Mammary epithelial cell (primary cell): ENCODE measurements around the gene MRPS24.
"Not testable (repeated sequence)": the region's sequence is repeated elsewhere in the genome, so short reads cannot be mapped to it uniquely, and the experiment has no call there.

Experiments
- EZH2 ChIP-seq: IDR thresholded peaks from 2 replicates; pipeline ENCODE4 v1.6.1; 2012; ENCODE audit warnings: low read length, inconsistent platforms, borderline replicate concordance
- TF ChIP-seq, protein P1 (sequence below), 2 donors: IDR thresholded peaks in 1 of 2; conservative IDR thresholded peaks in 1 of 2; 2 replicates each; pipeline ENCODE4 v1.5.1; 2011 to 2012; ENCODE audit warnings: inconsistent platforms in 2 of 2, low read length in 2 of 2, mild to moderate bottlenecking in 2 of 2, control low read depth in 1 of 2, low read depth in 1 of 2; ENCODE audit not compliant: insufficient read depth in 1 of 2; ENCODE audit errors: extremely low read depth in 1 of 2

DNA sequence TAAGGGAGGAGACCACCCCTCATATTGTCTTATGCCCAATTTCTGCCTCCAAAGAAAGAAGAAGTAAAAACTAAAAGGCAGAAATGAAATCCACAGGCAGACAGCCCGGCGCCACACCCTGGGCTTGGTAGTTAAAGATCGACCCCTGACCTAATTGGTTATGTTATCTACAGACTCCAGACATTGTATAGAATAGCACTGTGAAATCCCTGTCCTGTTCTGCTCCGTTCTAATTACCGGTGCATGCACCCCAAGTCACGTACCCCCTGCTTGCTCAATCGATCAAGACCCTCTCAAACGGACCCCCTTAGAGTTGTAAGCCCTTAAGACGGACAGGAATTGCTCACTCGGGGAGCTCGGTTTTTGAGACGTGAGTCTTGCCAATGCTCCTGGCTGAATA is 44.8 kb downstream of the MRPS24 start:
- TF ChIP-seq, protein P1, sequence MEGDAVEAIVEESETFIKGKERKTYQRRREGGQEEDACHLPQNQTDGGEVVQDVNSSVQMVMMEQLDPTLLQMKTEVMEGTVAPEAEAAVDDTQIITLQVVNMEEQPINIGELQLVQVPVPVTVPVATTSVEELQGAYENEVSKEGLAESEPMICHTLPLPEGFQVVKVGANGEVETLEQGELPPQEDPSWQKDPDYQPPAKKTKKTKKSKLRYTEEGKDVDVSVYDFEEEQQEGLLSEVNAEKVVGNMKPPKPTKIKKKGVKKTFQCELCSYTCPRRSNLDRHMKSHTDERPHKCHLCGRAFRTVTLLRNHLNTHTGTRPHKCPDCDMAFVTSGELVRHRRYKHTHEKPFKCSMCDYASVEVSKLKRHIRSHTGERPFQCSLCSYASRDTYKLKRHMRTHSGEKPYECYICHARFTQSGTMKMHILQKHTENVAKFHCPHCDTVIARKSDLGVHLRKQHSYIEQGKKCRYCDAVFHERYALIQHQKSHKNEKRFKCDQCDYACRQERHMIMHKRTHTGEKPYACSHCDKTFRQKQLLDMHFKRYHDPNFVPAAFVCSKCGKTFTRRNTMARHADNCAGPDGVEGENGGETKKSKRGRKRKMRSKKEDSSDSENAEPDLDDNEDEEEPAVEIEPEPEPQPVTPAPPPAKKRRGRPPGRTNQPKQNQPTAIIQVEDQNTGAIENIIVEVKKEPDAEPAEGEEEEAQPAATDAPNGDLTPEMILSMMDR (conservative IDR thresholded peaks at IDR 0.05 in 1 of 2, IDR thresholded peaks at IDR 0.05 in 1 of 2; ENCODE audit: extremely low read depth in 1 of 2, insufficient read depth in 1 of 2, low read depth in 1 of 2, low read length in 2 of 2): not testable (repeated sequence)
- TF ChIP-seq EZH2: not testable (repeated sequence)
